Amygdala (tissue), 56 donors: ENCODE measurements around the gene IL5.

Source experiments
- DNase-seq, 56 donors: peaks; one replicate each; lab custom pipeline; 2025; lab: John Stamatoyannopoulos, UW

The IL5 gene

GRCh38 chr5:132500244-132500930 is 42.9 kb downstream of the IL5 start:
- DNase-seq, result no peak

- DNase-seq, result no peak
Measured at GRCh38 chr5:132499440-132500243, 43.7 kb downstream of the IL5 start.

- DNase-seq, result no peak
Measured at GRCh38 chr5:132498686-132499271, 44.5 kb downstream of the IL5 start.

GRCh38 chr5:132498152-132498551 is 45.2 kb downstream of the IL5 start:
- DNase-seq, result peak in 1 of 56 donors; percentile 20

GRCh38 chr5:132497488-132497997 is 45.8 kb downstream of the IL5 start:
- no peak for DNase-seq

GRCh38 chr5:132496631-132497487 is 46.5 kb downstream of the IL5 start:
- DNase-seq, result peak in 47 of 56 donors; percentile 22 to 80 (median 62)

- peak in 40 of 56 donors; percentile 25 to 88 (median 66) for DNase-seq
Measured at GRCh38 chr5:132496191-132496630, 47.1 kb downstream of the IL5 start.

- DNase-seq, result peak in 39 of 56 donors; percentile 24 to 88 (median 66)
Measured at GRCh38 chr5:132495667-132496190, 47.6 kb downstream of the IL5 start.

GRCh38 chr5:132493821-132494220 is 49.5 kb downstream of the IL5 start:
- no peak for DNase-seq

- no peak for DNase-seq
Measured at GRCh38 chr5:132493241-132493640, 50.1 kb downstream of the IL5 start.

- no peak for DNase-seq
Measured at GRCh38 chr5:132492386-132493125, 50.8 kb downstream of the IL5 start.
